ENCODE results near the gene ZFP90.

The ZFP90 gene

DNA sequence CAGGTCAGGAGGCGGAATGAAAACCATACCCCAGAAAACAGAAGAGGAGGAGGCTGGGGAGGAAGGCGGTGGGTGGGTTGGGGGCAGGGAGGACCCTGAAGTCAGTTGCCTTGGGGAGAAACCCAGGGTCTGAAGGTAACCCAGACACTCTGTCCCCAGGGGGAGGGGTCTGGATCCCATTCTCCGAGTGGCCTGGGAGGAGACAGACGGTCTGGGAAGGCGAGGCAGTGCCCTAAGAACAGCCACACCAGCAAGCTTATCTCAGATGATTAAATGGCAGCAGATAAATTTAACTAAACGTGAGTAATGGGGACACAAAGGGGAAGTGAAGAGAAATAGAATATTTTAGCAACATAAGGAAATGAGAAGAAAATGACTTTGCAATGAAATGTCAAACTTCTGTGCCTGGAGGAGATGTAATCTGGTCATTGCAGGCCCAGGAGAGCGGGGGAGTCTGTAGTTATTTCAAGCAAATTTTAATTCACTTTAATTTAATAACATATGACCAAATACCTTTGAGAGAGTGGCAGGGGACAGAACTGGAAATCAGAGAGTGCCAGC lies 21.4 kb upstream of the ZFP90 start (continued):
- no peak for TF ChIP-seq ZNF558 (tag by site-specific recombination; IDR thresholded peaks at IDR 0.05)
- TF ChIP-seq, protein P1, sequence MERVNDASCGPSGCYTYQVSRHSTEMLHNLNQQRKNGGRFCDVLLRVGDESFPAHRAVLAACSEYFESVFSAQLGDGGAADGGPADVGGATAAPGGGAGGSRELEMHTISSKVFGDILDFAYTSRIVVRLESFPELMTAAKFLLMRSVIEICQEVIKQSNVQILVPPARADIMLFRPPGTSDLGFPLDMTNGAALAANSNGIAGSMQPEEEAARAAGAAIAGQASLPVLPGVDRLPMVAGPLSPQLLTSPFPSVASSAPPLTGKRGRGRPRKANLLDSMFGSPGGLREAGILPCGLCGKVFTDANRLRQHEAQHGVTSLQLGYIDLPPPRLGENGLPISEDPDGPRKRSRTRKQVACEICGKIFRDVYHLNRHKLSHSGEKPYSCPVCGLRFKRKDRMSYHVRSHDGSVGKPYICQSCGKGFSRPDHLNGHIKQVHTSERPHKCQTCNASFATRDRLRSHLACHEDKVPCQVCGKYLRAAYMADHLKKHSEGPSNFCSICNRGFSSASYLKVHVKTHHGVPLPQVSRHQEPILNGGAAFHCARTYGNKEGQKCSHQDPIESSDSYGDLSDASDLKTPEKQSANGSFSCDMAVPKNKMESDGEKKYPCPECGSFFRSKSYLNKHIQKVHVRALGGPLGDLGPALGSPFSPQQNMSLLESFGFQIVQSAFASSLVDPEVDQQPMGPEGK (tag by site-specific recombination; IDR thresholded peaks at IDR 0.05): no peak
- no peak for TF ChIP-seq TCF7L2 (IDR thresholded peaks at IDR 0.05; ENCODE audit: borderline replicate concordance, low read depth, low read length)
- TF ChIP-seq, protein P2, sequence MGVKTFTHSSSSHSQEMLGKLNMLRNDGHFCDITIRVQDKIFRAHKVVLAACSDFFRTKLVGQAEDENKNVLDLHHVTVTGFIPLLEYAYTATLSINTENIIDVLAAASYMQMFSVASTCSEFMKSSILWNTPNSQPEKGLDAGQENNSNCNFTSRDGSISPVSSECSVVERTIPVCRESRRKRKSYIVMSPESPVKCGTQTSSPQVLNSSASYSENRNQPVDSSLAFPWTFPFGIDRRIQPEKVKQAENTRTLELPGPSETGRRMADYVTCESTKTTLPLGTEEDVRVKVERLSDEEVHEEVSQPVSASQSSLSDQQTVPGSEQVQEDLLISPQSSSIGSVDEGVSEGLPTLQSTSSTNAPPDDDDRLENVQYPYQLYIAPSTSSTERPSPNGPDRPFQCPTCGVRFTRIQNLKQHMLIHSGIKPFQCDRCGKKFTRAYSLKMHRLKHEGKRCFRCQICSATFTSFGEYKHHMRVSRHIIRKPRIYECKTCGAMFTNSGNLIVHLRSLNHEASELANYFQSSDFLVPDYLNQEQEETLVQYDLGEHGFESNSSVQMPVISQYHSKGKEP (tag by site-specific recombination; IDR thresholded peaks at IDR 0.05): no peak
- no peak for TF ChIP-seq ZNF571 (tag by site-specific recombination; IDR thresholded peaks at IDR 0.05)
- TF ChIP-seq ZXDB (tag by site-specific recombination; IDR thresholded peaks at IDR 0.05): no peak

DNA sequence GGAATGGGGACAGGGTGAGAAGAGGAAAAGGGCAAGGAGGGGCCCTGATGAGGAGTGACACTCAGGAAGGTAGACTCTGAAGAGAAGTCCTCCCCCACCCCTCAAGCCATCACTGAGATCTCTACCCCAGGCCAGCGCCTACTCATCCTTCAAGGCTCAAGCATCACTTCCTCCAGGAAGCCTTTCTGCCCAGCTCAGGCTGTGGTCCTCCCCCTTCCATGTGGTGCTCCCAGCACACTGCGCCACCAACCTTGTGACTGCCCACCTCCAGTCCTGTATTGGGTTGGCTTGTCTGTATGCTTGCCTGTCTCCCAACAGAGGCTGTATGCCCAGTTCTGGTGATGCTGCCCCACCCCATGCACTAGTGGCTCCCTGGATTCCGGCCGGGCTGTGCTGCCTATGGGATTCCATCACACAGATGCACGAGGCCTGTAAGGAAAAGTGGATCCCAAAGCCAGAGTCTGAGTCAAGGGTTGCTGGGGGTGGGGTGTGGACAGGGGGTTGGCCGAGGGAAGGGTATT lies 19.8 kb upstream of the ZFP90 start:
- TF ChIP-seq ZNF174 (tag by site-specific recombination; IDR thresholded peaks at IDR 0.05) (no peak), ZNF138 (tag by site-specific recombination; IDR thresholded peaks at IDR 0.05; ENCODE audit: borderline replicate concordance) (no peak), ZNF530 (tag by site-specific recombination; IDR thresholded peaks at IDR 0.05; ENCODE audit: low read depth) (no peak), PRDM1 (tag by site-specific recombination; IDR thresholded peaks at IDR 0.05) (no peak), YY2 (tag by site-specific recombination; IDR thresholded peaks at IDR 0.05) (no peak), GLIS2 (tag by site-specific recombination; IDR thresholded peaks at IDR 0.05) (no peak), ZNF626 (tag by site-specific recombination; IDR thresholded peaks at IDR 0.05) (no peak)
- TF ChIP-seq, protein P3, sequence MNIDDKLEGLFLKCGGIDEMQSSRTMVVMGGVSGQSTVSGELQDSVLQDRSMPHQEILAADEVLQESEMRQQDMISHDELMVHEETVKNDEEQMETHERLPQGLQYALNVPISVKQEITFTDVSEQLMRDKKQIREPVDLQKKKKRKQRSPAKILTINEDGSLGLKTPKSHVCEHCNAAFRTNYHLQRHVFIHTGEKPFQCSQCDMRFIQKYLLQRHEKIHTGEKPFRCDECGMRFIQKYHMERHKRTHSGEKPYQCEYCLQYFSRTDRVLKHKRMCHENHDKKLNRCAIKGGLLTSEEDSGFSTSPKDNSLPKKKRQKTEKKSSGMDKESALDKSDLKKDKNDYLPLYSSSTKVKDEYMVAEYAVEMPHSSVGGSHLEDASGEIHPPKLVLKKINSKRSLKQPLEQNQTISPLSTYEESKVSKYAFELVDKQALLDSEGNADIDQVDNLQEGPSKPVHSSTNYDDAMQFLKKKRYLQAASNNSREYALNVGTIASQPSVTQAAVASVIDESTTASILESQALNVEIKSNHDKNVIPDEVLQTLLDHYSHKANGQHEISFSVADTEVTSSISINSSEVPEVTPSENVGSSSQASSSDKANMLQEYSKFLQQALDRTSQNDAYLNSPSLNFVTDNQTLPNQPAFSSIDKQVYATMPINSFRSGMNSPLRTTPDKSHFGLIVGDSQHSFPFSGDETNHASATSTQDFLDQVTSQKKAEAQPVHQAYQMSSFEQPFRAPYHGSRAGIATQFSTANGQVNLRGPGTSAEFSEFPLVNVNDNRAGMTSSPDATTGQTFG (tag by site-specific recombination; IDR thresholded peaks at IDR 0.05; ENCODE audit: borderline replicate concordance): no peak
- TF ChIP-seq, protein P4, sequence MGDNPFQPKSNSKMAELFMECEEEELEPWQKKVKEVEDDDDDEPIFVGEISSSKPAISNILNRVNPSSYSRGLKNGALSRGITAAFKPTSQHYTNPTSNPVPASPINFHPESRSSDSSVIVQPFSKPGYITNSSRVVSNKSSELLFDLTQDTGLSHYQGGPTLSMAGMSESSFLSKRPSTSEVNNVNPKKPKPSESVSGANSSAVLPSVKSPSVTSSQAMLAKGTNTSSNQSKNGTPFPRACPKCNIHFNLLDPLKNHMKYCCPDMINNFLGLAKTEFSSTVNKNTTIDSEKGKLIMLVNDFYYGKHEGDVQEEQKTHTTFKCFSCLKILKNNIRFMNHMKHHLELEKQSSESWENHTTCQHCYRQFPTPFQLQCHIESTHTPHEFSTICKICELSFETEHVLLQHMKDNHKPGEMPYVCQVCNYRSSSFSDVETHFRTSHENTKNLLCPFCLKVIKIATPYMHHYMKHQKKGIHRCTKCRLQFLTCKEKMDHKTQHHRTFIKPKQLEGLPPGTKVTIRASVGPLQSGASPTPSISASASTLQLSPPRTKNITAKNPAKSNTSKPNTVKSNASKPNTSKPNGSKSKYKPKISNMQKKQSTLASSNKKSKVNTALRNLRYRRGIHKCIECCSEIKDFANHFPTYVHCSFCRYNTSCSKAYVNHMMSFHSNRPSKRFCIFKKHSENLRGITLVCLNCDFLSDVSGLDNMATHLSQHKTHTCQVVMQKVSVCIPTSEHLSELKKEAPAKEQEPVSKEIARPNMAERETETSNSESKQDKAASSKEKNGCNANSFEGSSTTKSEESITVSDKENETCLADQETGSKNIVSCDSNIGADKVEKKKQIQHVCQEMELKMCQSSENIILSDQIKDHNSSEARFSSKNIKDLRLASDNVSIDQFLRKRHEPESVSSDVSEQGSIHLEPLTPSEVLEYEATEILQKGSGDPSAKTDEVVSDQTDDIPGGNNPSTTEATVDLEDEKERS (tag by site-specific recombination; IDR thresholded peaks at IDR 0.05): no peak
- TF ChIP-seq, protein P5, sequence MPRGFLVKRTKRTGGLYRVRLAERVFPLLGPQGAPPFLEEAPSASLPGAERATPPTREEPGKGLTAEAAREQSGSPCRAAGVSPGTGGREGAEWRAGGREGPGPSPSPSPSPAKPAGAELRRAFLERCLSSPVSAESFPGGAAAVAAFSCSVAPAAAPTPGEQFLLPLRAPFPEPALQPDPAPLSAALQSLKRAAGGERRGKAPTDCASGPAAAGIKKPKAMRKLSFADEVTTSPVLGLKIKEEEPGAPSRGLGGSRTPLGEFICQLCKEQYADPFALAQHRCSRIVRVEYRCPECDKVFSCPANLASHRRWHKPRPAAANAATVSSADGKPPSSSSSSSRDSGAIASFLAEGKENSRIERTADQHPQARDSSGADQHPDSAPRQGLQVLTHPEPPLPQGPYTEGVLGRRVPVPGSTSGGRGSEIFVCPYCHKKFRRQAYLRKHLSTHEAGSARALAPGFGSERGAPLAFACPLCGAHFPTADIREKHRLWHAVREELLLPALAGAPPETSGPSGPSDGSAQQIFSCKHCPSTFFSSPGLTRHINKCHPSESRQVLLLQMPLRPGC (tag by site-specific recombination; IDR thresholded peaks at IDR 0.05): no peak
- TF ChIP-seq, protein P6, sequence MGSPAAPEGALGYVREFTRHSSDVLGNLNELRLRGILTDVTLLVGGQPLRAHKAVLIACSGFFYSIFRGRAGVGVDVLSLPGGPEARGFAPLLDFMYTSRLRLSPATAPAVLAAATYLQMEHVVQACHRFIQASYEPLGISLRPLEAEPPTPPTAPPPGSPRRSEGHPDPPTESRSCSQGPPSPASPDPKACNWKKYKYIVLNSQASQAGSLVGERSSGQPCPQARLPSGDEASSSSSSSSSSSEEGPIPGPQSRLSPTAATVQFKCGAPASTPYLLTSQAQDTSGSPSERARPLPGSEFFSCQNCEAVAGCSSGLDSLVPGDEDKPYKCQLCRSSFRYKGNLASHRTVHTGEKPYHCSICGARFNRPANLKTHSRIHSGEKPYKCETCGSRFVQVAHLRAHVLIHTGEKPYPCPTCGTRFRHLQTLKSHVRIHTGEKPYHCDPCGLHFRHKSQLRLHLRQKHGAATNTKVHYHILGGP (tag by site-specific recombination; IDR thresholded peaks at IDR 0.05): no peak
- TF ChIP-seq, protein P7, sequence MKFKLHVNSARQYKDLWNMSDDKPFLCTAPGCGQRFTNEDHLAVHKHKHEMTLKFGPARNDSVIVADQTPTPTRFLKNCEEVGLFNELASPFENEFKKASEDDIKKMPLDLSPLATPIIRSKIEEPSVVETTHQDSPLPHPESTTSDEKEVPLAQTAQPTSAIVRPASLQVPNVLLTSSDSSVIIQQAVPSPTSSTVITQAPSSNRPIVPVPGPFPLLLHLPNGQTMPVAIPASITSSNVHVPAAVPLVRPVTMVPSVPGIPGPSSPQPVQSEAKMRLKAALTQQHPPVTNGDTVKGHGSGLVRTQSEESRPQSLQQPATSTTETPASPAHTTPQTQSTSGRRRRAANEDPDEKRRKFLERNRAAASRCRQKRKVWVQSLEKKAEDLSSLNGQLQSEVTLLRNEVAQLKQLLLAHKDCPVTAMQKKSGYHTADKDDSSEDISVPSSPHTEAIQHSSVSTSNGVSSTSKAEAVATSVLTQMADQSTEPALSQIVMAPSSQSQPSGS (tag by site-specific recombination; IDR thresholded peaks at IDR 0.05; ENCODE audit: low read depth): no peak
- Histone ChIP-seq H3K4me3 (ENCODE audit: low read depth, low read length) (no peak overlapping the region), H3K4me1 (ENCODE audit: control insufficient read depth, insufficient read depth, low read length) (no peaks in the 10 kb centered on the region), H3K27ac (ENCODE audit: extremely low read depth, low read depth, low read length) (no peak overlapping the region), H3K36me3 (ENCODE audit: control insufficient read depth in 2 of 2, insufficient read depth in 1 of 2, low read length in 2 of 2) (no peaks in the 10 kb centered on the region), H3K9me3 (ENCODE audit: control insufficient read depth, insufficient read depth, low read depth, low read length) (no peaks in the 10 kb centered on the region)
- ChIA-PET POLR2A (no interaction called here), CTCF (interaction anchor here (0.5 to 4.6 kb wide), 7 partner anchors 8 to 926 kb away, joined by 3 to 47 read pairs (median 3); no protein-coding TSS in a partner anchor)

All from HEK293 (cell line).